Suprapubic skin (tissue), 4 donors: ENCODE results near the gene IL1RAPL2. TPM values are rescaled to one million over a fixed set of nuclear protein-coding genes. Genes with fewer than 3 reads are reported as not detected.

Experiments used
- DNase-seq, 2 donors: peaks; one replicate each; pipeline ENCODE4 v3.0.0-alpha.2; 2019; ENCODE audit warnings: low spot score in 2 of 2
- H3K27ac ChIP-seq: fragments of 200-600 bp; sonication (generic); one replicate; pipeline ENCODE4 v1.5.1; 2019
- H3K27me3 ChIP-seq: fragments of 200-600 bp; sonication (generic); one replicate; pipeline ENCODE4 v1.5.1; 2019
- H3K36me3 ChIP-seq: fragments of 200-600 bp; sonication (generic); one replicate; pipeline ENCODE4 v1.5.1; 2019
- H3K4me1 ChIP-seq: fragments of 200-600 bp; sonication (generic); one replicate; pipeline ENCODE4 v1.5.1; 2019
- H3K4me3 ChIP-seq: fragments of 200-600 bp; sonication (generic); one replicate; pipeline ENCODE4 v1.5.1; 2019; ENCODE audit warnings: mild to moderate bottlenecking
- H3K9me3 ChIP-seq: fragments of 200-600 bp; sonication (generic); one replicate; pipeline ENCODE4 v1.5.1; 2019
- EP300 ChIP-seq: sonication (generic); formaldehyde crosslinking; IDR thresholded peaks from one replicate; pipeline ENCODE4 v1.6.1; 2017; ENCODE audit warnings: antibody characterized with exemption
- POLR2A ChIP-seq, 2 donors: fragments of 450-650 bp; IDR thresholded peaks; one replicate each; pipeline ENCODE4 v1.6.1; 2017; ENCODE audit warnings: antibody characterized with exemption in 2 of 2, mild to moderate bottlenecking in 2 of 2, moderate library complexity in 2 of 2
- POLR2AphosphoS5 ChIP-seq, 3 donors: sonication (generic); formaldehyde crosslinking; IDR thresholded peaks; one replicate each; pipeline ENCODE4 v1.6.1; 2017; ENCODE audit warnings: antibody characterized with exemption in 3 of 3
- WGBS: methylation state at CpG from one replicate; pipeline ENCODE4 v1.1.5; 2018; 5-methylcytosine and 5-hydroxymethylcytosine counted together
- total RNA-seq, 4 donors: library from RNA; depleted of rRNA; stranded (reverse); fragments of >200 nt; gene quantifications; one replicate each; pipeline ENCODE4 v1.1.0, GENCODE V29; 2016
- TF ChIP-seq, protein P1 (sequence below), 2 donors: fragments of 200-600 bp in 1 of 2; fragments of 450-650 bp in 1 of 2; sonication (generic) in 1 of 2; IDR thresholded peaks; one replicate each; pipeline ENCODE4 v1.5.1; 2016 to 2019; ENCODE audit warnings: antibody characterized with exemption in 2 of 2, mild to moderate bottlenecking in 1 of 2, moderate library complexity in 1 of 2

The IL1RAPL2 gene
- total RNA-seq, 4 donors from 2014 or later = 0.21 to 0.42 (median 0.25) TPM; not detected in 1

- 18% methylated on average over 1 of the region's 1 CpG for WGBS
- TF ChIP-seq POLR2A (IDR thresholded peaks at IDR 0.05) = no peak
- TF ChIP-seq, protein P1, sequence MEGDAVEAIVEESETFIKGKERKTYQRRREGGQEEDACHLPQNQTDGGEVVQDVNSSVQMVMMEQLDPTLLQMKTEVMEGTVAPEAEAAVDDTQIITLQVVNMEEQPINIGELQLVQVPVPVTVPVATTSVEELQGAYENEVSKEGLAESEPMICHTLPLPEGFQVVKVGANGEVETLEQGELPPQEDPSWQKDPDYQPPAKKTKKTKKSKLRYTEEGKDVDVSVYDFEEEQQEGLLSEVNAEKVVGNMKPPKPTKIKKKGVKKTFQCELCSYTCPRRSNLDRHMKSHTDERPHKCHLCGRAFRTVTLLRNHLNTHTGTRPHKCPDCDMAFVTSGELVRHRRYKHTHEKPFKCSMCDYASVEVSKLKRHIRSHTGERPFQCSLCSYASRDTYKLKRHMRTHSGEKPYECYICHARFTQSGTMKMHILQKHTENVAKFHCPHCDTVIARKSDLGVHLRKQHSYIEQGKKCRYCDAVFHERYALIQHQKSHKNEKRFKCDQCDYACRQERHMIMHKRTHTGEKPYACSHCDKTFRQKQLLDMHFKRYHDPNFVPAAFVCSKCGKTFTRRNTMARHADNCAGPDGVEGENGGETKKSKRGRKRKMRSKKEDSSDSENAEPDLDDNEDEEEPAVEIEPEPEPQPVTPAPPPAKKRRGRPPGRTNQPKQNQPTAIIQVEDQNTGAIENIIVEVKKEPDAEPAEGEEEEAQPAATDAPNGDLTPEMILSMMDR (IDR thresholded peaks at IDR 0.05) = no peak
- TF ChIP-seq EP300 = no peak
- no peak for TF ChIP-seq POLR2AphosphoS5 (IDR thresholded peaks at IDR 0.05)
- no peak for DNase-seq
Observed at GRCh38 chrX:104712515-104712914, 146.5 kb downstream of the IL1RAPL2 start.

GRCh38 chrX:104721854-104722253, 155.9 kb downstream of the IL1RAPL2 start:
- Histone ChIP-seq H3K27ac (no peak overlapping the region), H3K9me3 (no peaks in the 10 kb centered on the region), H3K4me3 (no peak overlapping the region), H3K36me3 (no peaks in the 10 kb centered on the region), H3K4me1 (no peaks in the 10 kb centered on the region), H3K27me3 (no peaks in the 10 kb centered on the region)
- WGBS = 57% methylated on average over 3 of the region's 3 CpGs
- DNase-seq = no peak
- TF ChIP-seq POLR2A (IDR thresholded peaks at IDR 0.05) (no peak), POLR2AphosphoS5 (IDR thresholded peaks at IDR 0.05) (no peak), EP300 (no peak)
- TF ChIP-seq, protein P1 (IDR thresholded peaks at IDR 0.05) = no peak

More at GRCh38 chrX:104712515-104712914, 146.5 kb downstream of the IL1RAPL2 start:
- no peak overlapping the region for H3K4me3 ChIP-seq
- no peaks in the 10 kb centered on the region for H3K27me3 ChIP-seq
- no peaks in the 10 kb centered on the region for H3K4me1 ChIP-seq
- no peaks in the 10 kb centered on the region for H3K9me3 ChIP-seq
- no peaks in the 10 kb centered on the region for H3K36me3 ChIP-seq
- no peak overlapping the region for H3K27ac ChIP-seq

DNA sequence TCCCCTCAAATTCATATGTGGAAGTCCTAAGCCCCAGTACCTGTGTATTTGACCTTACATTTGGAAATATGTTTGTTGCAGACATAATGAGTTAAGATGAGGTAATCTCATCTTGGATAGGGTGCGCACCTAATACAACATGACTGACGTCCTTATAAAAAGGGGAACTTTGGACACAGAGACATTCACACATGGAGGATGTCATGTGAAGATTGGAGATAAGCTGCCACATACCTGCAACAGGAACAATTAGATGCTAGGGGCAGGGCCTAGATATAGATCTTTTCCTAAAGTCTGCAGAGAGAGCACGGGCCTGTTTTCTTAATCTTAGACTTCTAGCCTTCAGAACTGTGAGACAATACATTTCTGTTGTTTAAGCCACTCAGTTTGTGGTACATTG, 162.5 kb downstream of the IL1RAPL2 start:
- TF ChIP-seq POLR2AphosphoS5 (IDR thresholded peaks at IDR 0.05) = no peak
- no peak for TF ChIP-seq EP300
- TF ChIP-seq POLR2A (IDR thresholded peaks at IDR 0.05) = no peak
- TF ChIP-seq, protein P1 (IDR thresholded peaks at IDR 0.05) = no peak
- Histone ChIP-seq H3K4me3 (no peak overlapping the region), H3K27ac (no peak overlapping the region), H3K27me3 (no peaks in the 10 kb centered on the region), H3K4me1 (no peaks in the 10 kb centered on the region), H3K36me3 (no peaks in the 10 kb centered on the region), H3K9me3 (no peaks in the 10 kb centered on the region)
- WGBS = 61% methylated on average over 3 of the region's 3 CpGs
- no peak for DNase-seq

GRCh38 chrX:104742355-104742754, 176.4 kb downstream of the IL1RAPL2 start:
- Histone ChIP-seq H3K27ac (no peak overlapping the region), H3K4me1 (no peaks in the 10 kb centered on the region), H3K27me3 (no peaks in the 10 kb centered on the region), H3K9me3 (no peaks in the 10 kb centered on the region), H3K36me3 (no peaks in the 10 kb centered on the region), H3K4me3 (no peak overlapping the region)
- no peak for DNase-seq
- no peak for TF ChIP-seq POLR2AphosphoS5 (IDR thresholded peaks at IDR 0.05)
- TF ChIP-seq EP300 = no peak

GRCh38 chrX:104745152-104745551, 179.2 kb downstream of the IL1RAPL2 start:
- H3K4me3 ChIP-seq = no peak overlapping the region
- TF ChIP-seq POLR2AphosphoS5 (IDR thresholded peaks at IDR 0.05) (no peak), POLR2A (IDR thresholded peaks at IDR 0.05) (no peak), EP300 (no peak)
- TF ChIP-seq, protein P1 (IDR thresholded peaks at IDR 0.05) = no peak
- 56% methylated on average over 1 of the region's 1 CpG for WGBS

More at GRCh38 chrX:104745152-104745551, 179.2 kb downstream of the IL1RAPL2 start:
- H3K36me3 ChIP-seq = no peaks in the 10 kb centered on the region
- H3K27me3 ChIP-seq = no peaks in the 10 kb centered on the region
- no peak overlapping the region for H3K27ac ChIP-seq
- H3K4me1 ChIP-seq = no peaks in the 10 kb centered on the region
- H3K9me3 ChIP-seq = no peaks in the 10 kb centered on the region
- DNase-seq = no peak
